ENCODE data around the gene PSME3IP1.
"Not testable (repeated sequence)": the region's sequence is repeated elsewhere in the genome, so short reads cannot be mapped to it uniquely, and the experiment has no call there.

The PSME3IP1 gene

GRCh38 chr16:57188711-57189002 is 2.8 kb upstream of the PSME3IP1 start:
- H3K4me3 Mint-ChIP-seq, result no peak overlapping the region
- no peaks in the 10 kb centered on the region for H3K27me3 Mint-ChIP-seq (ENCODE audit: low read depth)
- peaks cover 3% of the 10 kb centered on the region for H3K36me3 Mint-ChIP-seq (ENCODE audit: low read depth)
- H3K9me3 Mint-ChIP-seq, result no peaks in the 10 kb centered on the region
- peaks cover 37% of the 10 kb centered on the region for H3K4me1 Mint-ChIP-seq (ENCODE audit: low read depth)
- no peak overlapping the region for H3K27ac Mint-ChIP-seq

- not testable (repeated sequence) for H3K36me3 Mint-ChIP-seq (ENCODE audit: low read depth); H3K27me3 Mint-ChIP-seq (ENCODE audit: low read depth); H3K9me3 Mint-ChIP-seq
- H3K27ac Mint-ChIP-seq, result peak overlapping the region; percentile 14
- H3K4me1 Mint-ChIP-seq (ENCODE audit: low read depth), result peaks cover 35% of the 10 kb centered on the region
- H3K4me3 Mint-ChIP-seq, result peak overlapping the region; percentile 96
These were observed 2.3 kb upstream of the PSME3IP1 start for GRCh38 chr16:57187902-57188710.

GRCh38 chr16:57186872-57187854 is 1.3 kb upstream of the PSME3IP1 start:
- peaks cover 36% of the 10 kb centered on the region for H3K4me1 Mint-ChIP-seq (ENCODE audit: low read depth)
- H3K4me3 Mint-ChIP-seq, result peak overlapping the region; percentile 96
- H3K27me3 Mint-ChIP-seq (ENCODE audit: low read depth), result no peaks in the 10 kb centered on the region
- peak overlapping the region; percentile 85 for H3K27ac Mint-ChIP-seq
- no peaks in the 10 kb centered on the region for H3K9me3 Mint-ChIP-seq
- H3K36me3 Mint-ChIP-seq (ENCODE audit: low read depth), result peaks cover 3% of the 10 kb centered on the region

GRCh38 chr16:57185446-57185944 is 344 bp downstream of the PSME3IP1 start:
- H3K4me1 Mint-ChIP-seq (ENCODE audit: low read depth), result peaks cover 33% of the 10 kb centered on the region
- H3K9me3 Mint-ChIP-seq, result no peaks in the 10 kb centered on the region
- H3K36me3 Mint-ChIP-seq (ENCODE audit: low read depth), result peaks cover 2% of the 10 kb centered on the region
- H3K27me3 Mint-ChIP-seq (ENCODE audit: low read depth), result no peaks in the 10 kb centered on the region
- peak overlapping the region; percentile 85 for H3K27ac Mint-ChIP-seq
- peak overlapping the region; percentile 96 for H3K4me3 Mint-ChIP-seq

GRCh38 chr16:57184887-57185445 is 873 bp downstream of the PSME3IP1 start:
- peaks cover 33% of the 10 kb centered on the region for H3K4me1 Mint-ChIP-seq (ENCODE audit: low read depth)
- H3K27me3 Mint-ChIP-seq (ENCODE audit: low read depth), result no peaks in the 10 kb centered on the region
- H3K36me3 Mint-ChIP-seq (ENCODE audit: low read depth), result peaks cover 2% of the 10 kb centered on the region
- peak overlapping the region; percentile 85 for H3K27ac Mint-ChIP-seq
- no peaks in the 10 kb centered on the region for H3K9me3 Mint-ChIP-seq
- peak overlapping the region; percentile 96 for H3K4me3 Mint-ChIP-seq

GRCh38 chr16:57184113-57184512 is 1.7 kb downstream of the PSME3IP1 start:
- H3K4me1 Mint-ChIP-seq (ENCODE audit: low read depth), result peaks cover 33% of the 10 kb centered on the region
- H3K4me3 Mint-ChIP-seq, result peak overlapping the region; percentile 96
- H3K27ac Mint-ChIP-seq, result peak overlapping the region; percentile 13
- H3K9me3 Mint-ChIP-seq, result no peaks in the 10 kb centered on the region
- peaks cover 2% of the 10 kb centered on the region for H3K36me3 Mint-ChIP-seq (ENCODE audit: low read depth)
- H3K27me3 Mint-ChIP-seq (ENCODE audit: low read depth), result no peaks in the 10 kb centered on the region

GRCh38 chr16:57179215-57179828 is 6.5 kb downstream of the PSME3IP1 start:
- no peaks in the 10 kb centered on the region for H3K9me3 Mint-ChIP-seq
- H3K4me1 Mint-ChIP-seq (ENCODE audit: low read depth), result peaks cover 10% of the 10 kb centered on the region
- H3K36me3 Mint-ChIP-seq (ENCODE audit: low read depth), result peaks cover 7% of the 10 kb centered on the region
- H3K27ac Mint-ChIP-seq, result no peak overlapping the region
- no peak overlapping the region for H3K4me3 Mint-ChIP-seq
- no peaks in the 10 kb centered on the region for H3K27me3 Mint-ChIP-seq (ENCODE audit: low read depth)

GRCh38 chr16:57178793-57179212 is 7.0 kb downstream of the PSME3IP1 start:
- Mint-ChIP-seq H3K4me3 (no peak overlapping the region), H3K27ac (no peak overlapping the region), H3K36me3 (ENCODE audit: low read depth) (peaks cover 7% of the 10 kb centered on the region), H3K4me1 (ENCODE audit: low read depth) (peaks cover 6% of the 10 kb centered on the region), H3K9me3 (no peaks in the 10 kb centered on the region), H3K27me3 (ENCODE audit: low read depth) (no peaks in the 10 kb centered on the region)

GRCh38 chr16:57178196-57178595 is 7.6 kb downstream of the PSME3IP1 start:
- no peak overlapping the region for H3K27ac Mint-ChIP-seq
- H3K9me3 Mint-ChIP-seq, result no peaks in the 10 kb centered on the region
- H3K36me3 Mint-ChIP-seq (ENCODE audit: low read depth), result peaks cover 11% of the 10 kb centered on the region
- no peaks in the 10 kb centered on the region for H3K27me3 Mint-ChIP-seq (ENCODE audit: low read depth)
- H3K4me3 Mint-ChIP-seq, result no peak overlapping the region
- H3K4me1 Mint-ChIP-seq (ENCODE audit: low read depth), result peaks cover 6% of the 10 kb centered on the region

- Mint-ChIP-seq H3K27ac (no peak overlapping the region), H3K36me3 (ENCODE audit: low read depth) (peaks cover 29% of the 10 kb centered on the region), H3K9me3 (no peaks in the 10 kb centered on the region), H3K27me3 (ENCODE audit: low read depth) (no peaks in the 10 kb centered on the region), H3K4me1 (ENCODE audit: low read depth) (peaks cover 2% of the 10 kb centered on the region), H3K4me3 (no peak overlapping the region)
These were observed 9.9 kb downstream of the PSME3IP1 start for GRCh38 chr16:57175896-57176295.

- no peaks in the 10 kb centered on the region for H3K27me3 Mint-ChIP-seq (ENCODE audit: low read depth)
- no peaks in the 10 kb centered on the region for H3K9me3 Mint-ChIP-seq
- H3K4me1 Mint-ChIP-seq (ENCODE audit: low read depth), result peaks cover 6% of the 10 kb centered on the region
- peaks cover 33% of the 10 kb centered on the region for H3K36me3 Mint-ChIP-seq (ENCODE audit: low read depth)
- no peak overlapping the region for H3K4me3 Mint-ChIP-seq
- no peak overlapping the region for H3K27ac Mint-ChIP-seq
These were observed 13.0 kb downstream of the PSME3IP1 start for GRCh38 chr16:57172721-57173290.

- Mint-ChIP-seq H3K4me3 (no peak overlapping the region), H3K4me1 (ENCODE audit: low read depth) (peaks cover 6% of the 10 kb centered on the region), H3K27me3 (ENCODE audit: low read depth) (no peaks in the 10 kb centered on the region), H3K36me3 (ENCODE audit: low read depth) (peaks cover 44% of the 10 kb centered on the region), H3K27ac (no peak overlapping the region), H3K9me3 (no peaks in the 10 kb centered on the region)
These were observed 16.5 kb downstream of the PSME3IP1 start for GRCh38 chr16:57169327-57169726.

GRCh38 chr16:57167953-57168352 is 17.9 kb downstream of the PSME3IP1 start:
- Mint-ChIP-seq H3K4me1 (ENCODE audit: low read depth) (peaks cover 5% of the 10 kb centered on the region), H3K27ac (no peak overlapping the region), H3K36me3 (ENCODE audit: low read depth) (peaks cover 46% of the 10 kb centered on the region), H3K4me3 (no peak overlapping the region), H3K27me3 (ENCODE audit: low read depth) (no peaks in the 10 kb centered on the region), H3K9me3 (no peaks in the 10 kb centered on the region)

- no peak overlapping the region for H3K27ac Mint-ChIP-seq
- H3K4me1 Mint-ChIP-seq (ENCODE audit: low read depth), result peaks cover 5% of the 10 kb centered on the region
- peaks cover 45% of the 10 kb centered on the region for H3K36me3 Mint-ChIP-seq (ENCODE audit: low read depth)
- H3K27me3 Mint-ChIP-seq (ENCODE audit: low read depth), result no peaks in the 10 kb centered on the region
- H3K9me3 Mint-ChIP-seq, result no peaks in the 10 kb centered on the region
- no peak overlapping the region for H3K4me3 Mint-ChIP-seq
These were observed 18.3 kb downstream of the PSME3IP1 start for GRCh38 chr16:57167538-57167937.

All from T-helper 1 cell treated with Interleukin-12 subunit alpha and Interleukin-12 subunit beta and Interleukin-4 antibody, amounts not matched to agents 30 μg/mL and 1 μg/mL, for 36 hours (primary cell).